ENCODE measurements around the gene PCDHGC3. TPM values are rescaled to one million over a fixed set of nuclear protein-coding genes. Genes with fewer than 3 reads are reported as not detected.

The PCDHGC3 gene
- total and polyA plus RNA-seq, 2 of the 8 experiments (the other 6 are each of a cell fraction or from before 2014, with no cell fraction given): 4.7 to 18.6 TPM

DNA sequence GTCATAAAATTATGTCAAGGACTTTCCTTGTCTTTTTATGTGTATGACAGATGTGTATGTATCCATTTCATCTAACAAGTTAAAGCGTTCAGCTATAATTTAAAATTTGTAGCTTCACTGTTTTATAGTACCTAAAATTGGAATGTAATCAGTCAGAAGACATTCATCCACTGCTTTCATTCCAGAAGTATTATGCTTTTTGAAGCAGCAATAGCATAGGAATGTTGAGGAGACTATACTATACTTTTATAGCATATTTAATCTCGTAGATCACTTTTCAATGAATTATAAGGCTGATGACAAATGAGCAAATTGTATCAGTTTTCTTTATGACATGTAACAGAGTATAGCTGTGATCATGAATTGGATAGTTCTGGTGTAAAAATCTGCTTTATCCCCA lies 38.5 kb upstream of the PCDHGC3 start:
- no peaks in the 10 kb centered on the region for H3K79me2 ChIP-seq (ENCODE audit: control insufficient read depth in 1 of 2, insufficient read depth in 2 of 2, low read length in 2 of 2)
- ChIA-PET CTCF (ENCODE audit: partially characterized antibody) (interaction anchor here (1.0 to 4.9 kb wide), 15 partner anchors 16 to 650 kb away, joined by 3 to 22 read pairs (median 4); partner anchors contain the start of genes PCDHB14, PCDHGA10, PCDHGA11 and PCDHGA9), POLR2A (ENCODE audit: partially characterized antibody) (no interaction called here)
- no peak overlapping the region for H2AK5ac ChIP-seq (ENCODE audit: low read depth, low read length)
- no peak overlapping the region for H3K56ac ChIP-seq (replicated peaks; ENCODE audit: insufficient read length, low read depth, low read length)
- H2BK15ac ChIP-seq (ENCODE audit: low read length): no peak overlapping the region
- no peak overlapping the region for H4K91ac ChIP-seq (replicated peaks; ENCODE audit: insufficient read length, low read length)
- no peak overlapping the region for H4K8ac ChIP-seq (ENCODE audit: extremely low read depth, insufficient read depth, low read length)
- H4K5ac ChIP-seq (ENCODE audit: insufficient read length, low read depth, low read length): no peak overlapping the region
- no peak overlapping the region for H2BK5ac ChIP-seq (ENCODE audit: low read depth, low read length)
- H3K27me3 ChIP-seq (replicated peaks in 1 of 4; ENCODE audit: control insufficient read depth in 3 of 4, extremely low read depth in 1 of 4, insufficient read depth in 3 of 4, low read length in 3 of 4): no peaks in the 10 kb centered on the region
- H3K36me3 ChIP-seq (ENCODE audit: control insufficient read depth in 2 of 4, insufficient read depth in 4 of 4, low read length in 3 of 4): no peaks in the 10 kb centered on the region
- H3K9ac ChIP-seq (replicated peaks in 1 of 4; ENCODE audit: extremely low read depth in 1 of 4, low read depth in 3 of 4, low read length in 3 of 4): no peak overlapping the region
- FAIRE-seq (no peak), DNase-seq (ENCODE audit: low read depth in 1 of 2, low spot score in 2 of 2) (no peak)
- H3K4me1 ChIP-seq (replicated peaks in 1 of 4; ENCODE audit: control insufficient read depth in 3 of 4, insufficient read depth in 4 of 4, low read length in 3 of 4): no peaks in the 10 kb centered on the region
- no peak overlapping the region for H3K4me2 ChIP-seq (ENCODE audit: insufficient read depth in 1 of 2, low read depth in 2 of 2, low read length in 2 of 2)
- H2AFZ ChIP-seq (ENCODE audit: low read length): no peak overlapping the region
- H2BK20ac ChIP-seq (ENCODE audit: low read length): no peak overlapping the region
- no peak overlapping the region for H3K18ac ChIP-seq (ENCODE audit: extremely low read depth, low read length)
- no peak overlapping the region for H3K23ac ChIP-seq (ENCODE audit: insufficient read length)
- WGBS, 2 experiments (ENCODE audit: extremely low coverage in 1 of 2, insufficient coverage in 1 of 2, insufficient read length in 1 of 2, insufficient replicate concordance in 2 of 2, low coverage in 1 of 2, low lambda C conversion rate in 2 of 2, missing lambda C conversion rate in 1 of 2): 88% methylated on average over 2 of the region's 2 CpGs; no CpG with 5 or more reads in 1 of the 2 experiments
- no peaks in the 10 kb centered on the region for H3K23me2 ChIP-seq (ENCODE audit: low read depth, low read length)
- H3K79me1 ChIP-seq (ENCODE audit: low read depth, low read length): no peaks in the 10 kb centered on the region
- peaks cover 0 to 2% of the 10 kb centered on the region in 2 experiments for H4K20me1 ChIP-seq (replicated peaks in 1 of 2; ENCODE audit: control insufficient read depth in 1 of 2, insufficient read depth in 2 of 2, low read length in 2 of 2)
- H2BK12ac ChIP-seq (ENCODE audit: low read depth, low read length): no peak overlapping the region
- no peak overlapping the region for H3K4ac ChIP-seq (replicated peaks; ENCODE audit: insufficient read length, low read depth, low read length)
- H3K4me3 ChIP-seq (ENCODE audit: extremely low read depth in 1 of 4, insufficient read depth in 2 of 4, low read depth in 3 of 4, low read length in 4 of 4): no peak overlapping the region
- no peak overlapping the region for H2BK120ac ChIP-seq (replicated peaks; ENCODE audit: low read depth, low read length)
- H3K27ac ChIP-seq (ENCODE audit: low read depth, low read length): no peak overlapping the region
- H3K9me3 ChIP-seq (ENCODE audit: insufficient read depth in 2 of 2, low read depth in 1 of 2, low read length in 1 of 2): peaks cover 2 to 16% of the 10 kb centered on the region in 2 experiments; a peak in 2 of 4 replicates
- TF ChIP-seq SP2 (IDR thresholded peaks at IDR 0.05; ENCODE audit: low read length) (no peak), JUN (IDR thresholded peaks at IDR 0.05; ENCODE audit: low read depth, low read length) (no peak), NRF1 (IDR thresholded peaks at IDR 0.05; ENCODE audit: low read depth, low read length) (no peak), CTBP2 (IDR thresholded peaks at IDR 0.05; ENCODE audit: borderline replicate concordance, insufficient read depth, insufficient read length, low read length) (no peak)
- TF ChIP-seq, protein P1, sequence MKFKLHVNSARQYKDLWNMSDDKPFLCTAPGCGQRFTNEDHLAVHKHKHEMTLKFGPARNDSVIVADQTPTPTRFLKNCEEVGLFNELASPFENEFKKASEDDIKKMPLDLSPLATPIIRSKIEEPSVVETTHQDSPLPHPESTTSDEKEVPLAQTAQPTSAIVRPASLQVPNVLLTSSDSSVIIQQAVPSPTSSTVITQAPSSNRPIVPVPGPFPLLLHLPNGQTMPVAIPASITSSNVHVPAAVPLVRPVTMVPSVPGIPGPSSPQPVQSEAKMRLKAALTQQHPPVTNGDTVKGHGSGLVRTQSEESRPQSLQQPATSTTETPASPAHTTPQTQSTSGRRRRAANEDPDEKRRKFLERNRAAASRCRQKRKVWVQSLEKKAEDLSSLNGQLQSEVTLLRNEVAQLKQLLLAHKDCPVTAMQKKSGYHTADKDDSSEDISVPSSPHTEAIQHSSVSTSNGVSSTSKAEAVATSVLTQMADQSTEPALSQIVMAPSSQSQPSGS (IDR thresholded peaks at IDR 0.05; ENCODE audit: low read length): no peak
- no peak overlapping the region for H3K14ac ChIP-seq (ENCODE audit: insufficient read length)
